HepG2 (cell line): ENCODE measurements around the gene PRDX2. TPM values are rescaled to one million over a fixed set of nuclear protein-coding genes. Genes with fewer than 3 reads are reported as not detected.

Source experiments
- HOXA3 ChIP-seq: sonication (generic); formaldehyde crosslinking; IDR thresholded peaks from 2 replicates; pipeline ENCODE4 v1.5.0; 2020; ENCODE audit warnings: missing genetic modification reagents
- IRF2 ChIP-seq: IDR thresholded peaks from 2 replicates; pipeline ENCODE4 v1.6.1; 2018; ENCODE audit warnings: missing genetic modification reagents, missing compliant biosample characterization
- KDM5B ChIP-seq: sonication (generic); formaldehyde crosslinking; IDR thresholded peaks from 2 replicates; pipeline ENCODE4 v1.4.0; 2020; ENCODE audit warnings: missing genetic modification reagents, mild to moderate bottlenecking, borderline replicate concordance
- KLF15 ChIP-seq: sonication (generic); formaldehyde crosslinking; IDR thresholded peaks from 2 replicates; pipeline ENCODE4 v1.8.1; 2023; ENCODE audit warnings: borderline replicate concordance, mild to moderate bottlenecking, inconsistent platforms, missing genetic modification reagents, mixed read lengths
- MBD4 ChIP-seq: IDR thresholded peaks from 2 replicates; pipeline ENCODE4 v1.6.1; 2012; ENCODE audit warnings: low read length, inconsistent platforms, borderline replicate concordance
- SMAD3 ChIP-seq: sonication (generic); formaldehyde crosslinking; IDR thresholded peaks from 2 replicates; pipeline ENCODE4 v1.4.0; 2020; ENCODE audit warnings: missing genetic modification reagents
- SMARCE1 ChIP-seq: fragments of 450-650 bp; IDR thresholded peaks from 2 replicates; pipeline ENCODE4 v1.6.1; 2017; ENCODE audit warnings: borderline replicate concordance
- ZC3H13 ChIP-seq: sonication (generic); formaldehyde crosslinking; IDR thresholded peaks from 2 replicates; pipeline ENCODE4 v1.8.1; 2023; ENCODE audit warnings: mild to moderate bottlenecking, missing genetic modification reagents, moderate library complexity
- ZNF124 ChIP-seq: sonication (generic); formaldehyde crosslinking; IDR thresholded peaks from 2 replicates; pipeline ENCODE4 v1.4.0; 2020; ENCODE audit warnings: missing genetic modification reagents
- ZNF235 ChIP-seq: sonication (generic); formaldehyde crosslinking; IDR thresholded peaks from 2 replicates; pipeline ENCODE4 v1.8.1; 2023; ENCODE audit warnings: mild to moderate bottlenecking, missing genetic modification reagents, borderline replicate concordance
- ZNF280D ChIP-seq: sonication (generic); formaldehyde crosslinking; IDR thresholded peaks from 2 replicates; pipeline ENCODE4 v1.5.1; 2020; ENCODE audit warnings: mild to moderate bottlenecking, missing genetic modification reagents
- ZNF670 ChIP-seq: sonication (generic); formaldehyde crosslinking; IDR thresholded peaks from 2 replicates; pipeline ENCODE4 v1.8.0; 2022; ENCODE audit warnings: mild to moderate bottlenecking, missing genetic modification reagents, borderline replicate concordance
- ZNF740 ChIP-seq: sonication (generic); formaldehyde crosslinking; IDR thresholded peaks from 2 replicates; pipeline ENCODE4 v1.4.0; 2020; ENCODE audit warnings: missing genetic modification reagents
- ZNF782 ChIP-seq: sonication (generic); formaldehyde crosslinking; IDR thresholded peaks from 2 replicates; pipeline ENCODE4 v1.4.0; 2020; ENCODE audit warnings: missing genetic modification reagents, mild to moderate bottlenecking, borderline replicate concordance
- polyA plus RNA-seq, 8 experiments: library from polyadenylated mRNA; depleted of rRNA in 3 of 8; stranded (reverse) in 7 of 8; unstranded in 1 of 8; fragments of >200 nt; fragmentation: Illumina TruSeq in 4 of 8; extraction: Trizol in 4 of 8; gene quantifications; 2 replicates each; pipeline versions ENCODE4 v1.2.1 to v1.2.3, GENCODE V29; 2011 to 2016; ENCODE audit warnings: low read depth in 4 of 8, missing spikeins in 1 of 8, mixed read lengths in 1 of 8; ENCODE audit not compliant: insufficient read depth in 1 of 8
- total RNA-seq, 5 experiments: library from RNA; depleted of rRNA; stranded (reverse); fragments of >200 nt; fragmentation: Illumina TruSeq; extraction: Trizol; gene quantifications; 2 replicates each; pipeline ENCODE4 v1.2.3, GENCODE V29; 2016; ENCODE audit warnings: low read depth in 1 of 5
- TF ChIP-seq, protein P1 (sequence below): sonication (generic); formaldehyde crosslinking; conservative IDR thresholded peaks from 2 replicates; pipeline ENCODE4 v1.5.0; 2020; ENCODE audit warnings: missing genetic modification reagents
- TF ChIP-seq, protein P2 (sequence below): sonication (generic); formaldehyde crosslinking; IDR thresholded peaks from 2 replicates; pipeline ENCODE4 v1.8.0; 2022; ENCODE audit warnings: mild to moderate bottlenecking, missing genetic modification reagents; ENCODE audit not compliant: insufficient replicate concordance
- TF ChIP-seq, protein P3 (sequence below): sonication (generic); formaldehyde crosslinking; IDR thresholded peaks from 2 replicates; pipeline ENCODE4 v1.4.0; 2020; ENCODE audit warnings: missing genetic modification reagents; ENCODE audit errors: not compliant biosample characterization
- TF ChIP-seq, protein P4 (sequence below): sonication (generic); formaldehyde crosslinking; IDR thresholded peaks from 2 replicates; pipeline ENCODE4 v1.5.1; 2020; ENCODE audit warnings: missing genetic modification reagents, mild to moderate bottlenecking, borderline replicate concordance

PRDX2 gene
- total and polyA plus RNA-seq, 2 of the 13 experiments (the other 11 are each of a cell fraction or from before 2014, with no cell fraction given), result 218 to 381 TPM

DNA sequence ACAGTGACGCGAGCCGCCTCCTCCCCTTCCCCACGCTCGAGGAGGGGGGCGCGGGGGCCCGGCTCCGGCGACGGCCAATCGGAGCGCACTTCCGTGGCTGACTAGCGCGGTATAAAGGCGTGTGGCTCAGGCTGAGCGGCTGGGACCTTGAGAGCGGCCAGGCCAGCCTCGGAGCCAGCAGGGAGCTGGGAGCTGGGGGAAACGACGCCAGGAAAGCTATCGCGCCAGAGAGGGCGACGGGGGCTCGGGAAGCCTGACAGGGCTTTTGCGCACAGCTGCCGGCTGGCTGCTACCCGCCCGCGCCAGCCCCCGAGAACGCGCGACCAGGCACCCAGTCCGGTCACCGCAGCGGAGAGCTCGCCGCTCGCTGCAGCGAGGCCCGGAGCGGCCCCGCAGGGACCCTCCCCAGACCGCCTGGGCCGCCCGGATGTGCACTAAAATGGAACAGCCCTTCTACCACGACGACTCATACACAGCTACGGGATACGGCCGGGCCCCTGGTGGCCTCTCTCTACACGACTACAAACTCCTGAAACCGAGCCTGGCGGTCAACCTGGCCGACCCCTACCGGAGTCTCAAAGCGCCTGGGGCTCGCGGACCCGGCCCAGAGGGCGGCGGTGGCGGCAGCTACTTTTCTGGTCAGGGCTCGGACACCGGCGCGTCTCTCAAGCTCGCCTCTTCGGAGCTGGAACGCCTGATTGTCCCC lies 10.1 kb downstream of the PRDX2 start, which contains the start of gene JUNB (continued):
- no peak for TF ChIP-seq ZNF782
- peak; percentile 48; the same call in 1 of the 2 replicates for TF ChIP-seq KDM5B (CRISPR knock-in tag)
- TF ChIP-seq IRF2 (CRISPR knock-in tag), result peak; percentile 94; the same call in 1 of the 2 replicates
- TF ChIP-seq, protein P1, sequence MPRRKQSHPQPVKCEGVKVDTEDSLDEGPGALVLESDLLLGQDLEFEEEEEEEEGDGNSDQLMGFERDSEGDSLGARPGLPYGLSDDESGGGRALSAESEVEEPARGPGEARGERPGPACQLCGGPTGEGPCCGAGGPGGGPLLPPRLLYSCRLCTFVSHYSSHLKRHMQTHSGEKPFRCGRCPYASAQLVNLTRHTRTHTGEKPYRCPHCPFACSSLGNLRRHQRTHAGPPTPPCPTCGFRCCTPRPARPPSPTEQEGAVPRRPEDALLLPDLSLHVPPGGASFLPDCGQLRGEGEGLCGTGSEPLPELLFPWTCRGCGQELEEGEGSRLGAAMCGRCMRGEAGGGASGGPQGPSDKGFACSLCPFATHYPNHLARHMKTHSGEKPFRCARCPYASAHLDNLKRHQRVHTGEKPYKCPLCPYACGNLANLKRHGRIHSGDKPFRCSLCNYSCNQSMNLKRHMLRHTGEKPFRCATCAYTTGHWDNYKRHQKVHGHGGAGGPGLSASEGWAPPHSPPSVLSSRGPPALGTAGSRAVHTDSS (CRISPR knock-in tag), result no peak
- TF ChIP-seq, protein P2, sequence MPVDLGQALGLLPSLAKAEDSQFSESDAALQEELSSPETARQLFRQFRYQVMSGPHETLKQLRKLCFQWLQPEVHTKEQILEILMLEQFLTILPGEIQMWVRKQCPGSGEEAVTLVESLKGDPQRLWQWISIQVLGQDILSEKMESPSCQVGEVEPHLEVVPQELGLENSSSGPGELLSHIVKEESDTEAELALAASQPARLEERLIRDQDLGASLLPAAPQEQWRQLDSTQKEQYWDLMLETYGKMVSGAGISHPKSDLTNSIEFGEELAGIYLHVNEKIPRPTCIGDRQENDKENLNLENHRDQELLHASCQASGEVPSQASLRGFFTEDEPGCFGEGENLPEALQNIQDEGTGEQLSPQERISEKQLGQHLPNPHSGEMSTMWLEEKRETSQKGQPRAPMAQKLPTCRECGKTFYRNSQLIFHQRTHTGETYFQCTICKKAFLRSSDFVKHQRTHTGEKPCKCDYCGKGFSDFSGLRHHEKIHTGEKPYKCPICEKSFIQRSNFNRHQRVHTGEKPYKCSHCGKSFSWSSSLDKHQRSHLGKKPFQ (CRISPR knock-in tag), result no peak
- TF ChIP-seq, protein P3, sequence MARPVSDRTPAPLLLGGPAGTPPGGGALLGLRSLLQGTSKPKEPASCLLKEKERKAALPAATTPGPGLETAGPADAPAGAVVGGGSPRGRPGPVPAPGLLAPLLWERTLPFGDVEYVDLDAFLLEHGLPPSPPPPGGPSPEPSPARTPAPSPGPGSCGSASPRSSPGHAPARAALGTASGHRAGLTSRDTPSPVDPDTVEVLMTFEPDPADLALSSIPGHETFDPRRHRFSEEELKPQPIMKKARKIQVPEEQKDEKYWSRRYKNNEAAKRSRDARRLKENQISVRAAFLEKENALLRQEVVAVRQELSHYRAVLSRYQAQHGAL (CRISPR knock-in tag), result no peak
- TF ChIP-seq ZNF670 (CRISPR knock-in tag), result peak; percentile 57; the same call in 1 of the 2 replicates
- peak; percentile 82; the same call in 1 of the 2 replicates for TF ChIP-seq SMAD3 (CRISPR knock-in tag)
- no peak for TF ChIP-seq ZNF280D
- TF ChIP-seq, protein P4, sequence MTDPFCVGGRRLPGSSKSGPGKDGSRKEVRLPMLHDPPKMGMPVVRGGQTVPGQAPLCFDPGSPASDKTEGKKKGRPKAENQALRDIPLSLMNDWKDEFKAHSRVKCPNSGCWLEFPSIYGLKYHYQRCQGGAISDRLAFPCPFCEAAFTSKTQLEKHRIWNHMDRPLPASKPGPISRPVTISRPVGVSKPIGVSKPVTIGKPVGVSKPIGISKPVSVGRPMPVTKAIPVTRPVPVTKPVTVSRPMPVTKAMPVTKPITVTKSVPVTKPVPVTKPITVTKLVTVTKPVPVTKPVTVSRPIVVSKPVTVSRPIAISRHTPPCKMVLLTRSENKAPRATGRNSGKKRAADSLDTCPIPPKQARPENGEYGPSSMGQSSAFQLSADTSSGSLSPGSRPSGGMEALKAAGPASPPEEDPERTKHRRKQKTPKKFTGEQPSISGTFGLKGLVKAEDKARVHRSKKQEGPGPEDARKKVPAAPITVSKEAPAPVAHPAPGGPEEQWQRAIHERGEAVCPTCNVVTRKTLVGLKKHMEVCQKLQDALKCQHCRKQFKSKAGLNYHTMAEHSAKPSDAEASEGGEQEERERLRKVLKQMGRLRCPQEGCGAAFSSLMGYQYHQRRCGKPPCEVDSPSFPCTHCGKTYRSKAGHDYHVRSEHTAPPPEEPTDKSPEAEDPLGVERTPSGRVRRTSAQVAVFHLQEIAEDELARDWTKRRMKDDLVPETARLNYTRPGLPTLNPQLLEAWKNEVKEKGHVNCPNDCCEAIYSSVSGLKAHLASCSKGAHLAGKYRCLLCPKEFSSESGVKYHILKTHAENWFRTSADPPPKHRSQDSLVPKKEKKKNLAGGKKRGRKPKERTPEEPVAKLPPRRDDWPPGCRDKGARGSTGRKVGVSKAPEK, result no peak
- TF ChIP-seq MBD4, result no peak
- 0 out of 2 replicates have a peak, but pooled peaks have one; percentile 40 for TF ChIP-seq ZNF235 (CRISPR knock-in tag)
- TF ChIP-seq ZNF124 (CRISPR knock-in tag), result peak; percentile 66
- no peak for TF ChIP-seq SMARCE1
- no peak for TF ChIP-seq ZNF740
- no peak for TF ChIP-seq ZC3H13 (CRISPR knock-in tag)
- TF ChIP-seq HOXA3, result peak; percentile 83
- TF ChIP-seq KLF15 (CRISPR knock-in tag), result peak; percentile 55; the same call in 1 of the 2 replicates
